ENCODE data around the gene GPC5.

Gene GPC5

GRCh38 chr13:91722267-91722884 lies 324.0 kb downstream of the GPC5 start:
- Histone ChIP-seq H3K27me3 (replicated peaks; ENCODE audit: control insufficient read depth, insufficient read depth, low read length) (no peaks in the 10 kb centered on the region), H3K4me1 (ENCODE audit: control insufficient read depth, insufficient read depth, low read length) (no peaks in the 10 kb centered on the region), H3K36me3 (ENCODE audit: control insufficient read depth, insufficient read depth, low read length, severe bottlenecking) (no peaks in the 10 kb centered on the region), H3K9ac (ENCODE audit: low read length) (no peak overlapping the region), H3K9me3 (ENCODE audit: control insufficient read depth, low read length) (no peaks in the 10 kb centered on the region), H3K4me3 (ENCODE audit: low read length) (no peak overlapping the region)
- peak; percentile 34 for DNase-seq (ENCODE audit: low read depth)

GRCh38 chr13:91724591-91724990 lies 326.2 kb downstream of the GPC5 start:
- H3K36me3 ChIP-seq (ENCODE audit: control insufficient read depth, insufficient read depth, low read length, severe bottlenecking) = no peaks in the 10 kb centered on the region
- H3K4me3 ChIP-seq (ENCODE audit: low read length) = no peak overlapping the region
- no peaks in the 10 kb centered on the region for H3K27me3 ChIP-seq (replicated peaks; ENCODE audit: control insufficient read depth, insufficient read depth, low read length)
- no peaks in the 10 kb centered on the region for H3K9me3 ChIP-seq (ENCODE audit: control insufficient read depth, low read length)
- no peak overlapping the region for H3K9ac ChIP-seq (ENCODE audit: low read length)
- no peaks in the 10 kb centered on the region for H3K4me1 ChIP-seq (ENCODE audit: control insufficient read depth, insufficient read depth, low read length)
- DNase-seq (ENCODE audit: low read depth) = no peak

GRCh38 chr13:91725646-91726045 lies 327.2 kb downstream of the GPC5 start:
- Histone ChIP-seq H3K9ac (ENCODE audit: low read length) (no peak overlapping the region), H3K4me1 (ENCODE audit: control insufficient read depth, insufficient read depth, low read length) (no peaks in the 10 kb centered on the region), H3K9me3 (ENCODE audit: control insufficient read depth, low read length) (no peaks in the 10 kb centered on the region), H3K36me3 (ENCODE audit: control insufficient read depth, insufficient read depth, low read length, severe bottlenecking) (no peaks in the 10 kb centered on the region), H3K27me3 (replicated peaks; ENCODE audit: control insufficient read depth, insufficient read depth, low read length) (no peaks in the 10 kb centered on the region), H3K4me3 (ENCODE audit: low read length) (no peak overlapping the region)
- DNase-seq (ENCODE audit: low read depth) = no peak

- Histone ChIP-seq H3K4me1 (ENCODE audit: control insufficient read depth, insufficient read depth, low read length) (no peaks in the 10 kb centered on the region), H3K4me3 (ENCODE audit: low read length) (no peak overlapping the region), H3K9me3 (ENCODE audit: control insufficient read depth, low read length) (no peaks in the 10 kb centered on the region), H3K27me3 (replicated peaks; ENCODE audit: control insufficient read depth, insufficient read depth, low read length) (no peaks in the 10 kb centered on the region), H3K9ac (ENCODE audit: low read length) (no peak overlapping the region), H3K36me3 (ENCODE audit: control insufficient read depth, insufficient read depth, low read length, severe bottlenecking) (no peaks in the 10 kb centered on the region)
- no peak for DNase-seq (ENCODE audit: low read depth)
These were observed 328.2 kb downstream of the GPC5 start for GRCh38 chr13:91726671-91727070.

- no peak overlapping the region for H3K9ac ChIP-seq (ENCODE audit: low read length)
- H3K36me3 ChIP-seq (ENCODE audit: control insufficient read depth, insufficient read depth, low read length, severe bottlenecking) = no peaks in the 10 kb centered on the region
- no peak for DNase-seq (ENCODE audit: low read depth)
- H3K9me3 ChIP-seq (ENCODE audit: control insufficient read depth, low read length) = no peaks in the 10 kb centered on the region
- H3K4me3 ChIP-seq (ENCODE audit: low read length) = no peak overlapping the region
- H3K4me1 ChIP-seq (ENCODE audit: control insufficient read depth, insufficient read depth, low read length) = no peaks in the 10 kb centered on the region
- no peaks in the 10 kb centered on the region for H3K27me3 ChIP-seq (replicated peaks; ENCODE audit: control insufficient read depth, insufficient read depth, low read length)
These were observed 331.4 kb downstream of the GPC5 start for GRCh38 chr13:91729859-91730258.

GRCh38 chr13:91739751-91740150 lies 341.3 kb downstream of the GPC5 start:
- Histone ChIP-seq H3K4me1 (ENCODE audit: control insufficient read depth, insufficient read depth, low read length) (no peaks in the 10 kb centered on the region), H3K27me3 (replicated peaks; ENCODE audit: control insufficient read depth, insufficient read depth, low read length) (peaks cover 2% of the 10 kb centered on the region), H3K36me3 (ENCODE audit: control insufficient read depth, insufficient read depth, low read length, severe bottlenecking) (no peaks in the 10 kb centered on the region), H3K9me3 (ENCODE audit: control insufficient read depth, low read length) (peaks cover 3% of the 10 kb centered on the region), H3K9ac (ENCODE audit: low read length) (no peak overlapping the region), H3K4me3 (ENCODE audit: low read length) (no peak overlapping the region)
- no peak for DNase-seq (ENCODE audit: low read depth)

- no peak for DNase-seq (ENCODE audit: low read depth)
These were observed 342.3 kb downstream of the GPC5 start for GRCh38 chr13:91740756-91741155.

GRCh38 chr13:91741925-91742324 lies 343.5 kb downstream of the GPC5 start:
- Histone ChIP-seq H3K4me1 (ENCODE audit: control insufficient read depth, insufficient read depth, low read length) (no peaks in the 10 kb centered on the region), H3K4me3 (ENCODE audit: low read length) (no peak overlapping the region), H3K36me3 (ENCODE audit: control insufficient read depth, insufficient read depth, low read length, severe bottlenecking) (no peaks in the 10 kb centered on the region), H3K9ac (ENCODE audit: low read length) (no peak overlapping the region), H3K27me3 (replicated peaks; ENCODE audit: control insufficient read depth, insufficient read depth, low read length) (peaks cover 2% of the 10 kb centered on the region), H3K9me3 (ENCODE audit: control insufficient read depth, low read length) (peaks cover 3% of the 10 kb centered on the region)
- DNase-seq (ENCODE audit: low read depth) = no peak

More at GRCh38 chr13:91740756-91741155, 342.3 kb downstream of the GPC5 start:
- Histone ChIP-seq H3K9me3 (ENCODE audit: control insufficient read depth, low read length) (peaks cover 3% of the 10 kb centered on the region), H3K36me3 (ENCODE audit: control insufficient read depth, insufficient read depth, low read length, severe bottlenecking) (no peaks in the 10 kb centered on the region), H3K4me3 (ENCODE audit: low read length) (no peak overlapping the region), H3K9ac (ENCODE audit: low read length) (no peak overlapping the region), H3K27me3 (replicated peaks; ENCODE audit: control insufficient read depth, insufficient read depth, low read length) (peaks cover 2% of the 10 kb centered on the region), H3K4me1 (ENCODE audit: control insufficient read depth, insufficient read depth, low read length) (no peaks in the 10 kb centered on the region)

GRCh38 chr13:91744284-91744683 lies 345.9 kb downstream of the GPC5 start:
- DNase-seq (ENCODE audit: low read depth) = no peak
- Histone ChIP-seq H3K9ac (ENCODE audit: low read length) (no peak overlapping the region), H3K36me3 (ENCODE audit: control insufficient read depth, insufficient read depth, low read length, severe bottlenecking) (no peaks in the 10 kb centered on the region), H3K9me3 (ENCODE audit: control insufficient read depth, low read length) (peaks cover 3% of the 10 kb centered on the region), H3K27me3 (replicated peaks; ENCODE audit: control insufficient read depth, insufficient read depth, low read length) (peaks cover 2% of the 10 kb centered on the region), H3K4me1 (ENCODE audit: control insufficient read depth, insufficient read depth, low read length) (no peaks in the 10 kb centered on the region), H3K4me3 (ENCODE audit: low read length) (no peak overlapping the region)

- Histone ChIP-seq H3K4me1 (ENCODE audit: control insufficient read depth, insufficient read depth, low read length) (no peaks in the 10 kb centered on the region), H3K36me3 (ENCODE audit: control insufficient read depth, insufficient read depth, low read length, severe bottlenecking) (no peaks in the 10 kb centered on the region), H3K27me3 (replicated peaks; ENCODE audit: control insufficient read depth, insufficient read depth, low read length) (no peaks in the 10 kb centered on the region), H3K4me3 (ENCODE audit: low read length) (no peak overlapping the region), H3K9ac (ENCODE audit: low read length) (no peak overlapping the region), H3K9me3 (ENCODE audit: control insufficient read depth, low read length) (peaks cover 3% of the 10 kb centered on the region)
- no peak for DNase-seq (ENCODE audit: low read depth)
These were observed 347.5 kb downstream of the GPC5 start for GRCh38 chr13:91745967-91746366.

GRCh38 chr13:91747186-91747585 lies 348.8 kb downstream of the GPC5 start:
- Histone ChIP-seq H3K9me3 (ENCODE audit: control insufficient read depth, low read length) (peaks cover 3% of the 10 kb centered on the region), H3K4me3 (ENCODE audit: low read length) (no peak overlapping the region), H3K9ac (ENCODE audit: low read length) (no peak overlapping the region), H3K36me3 (ENCODE audit: control insufficient read depth, insufficient read depth, low read length, severe bottlenecking) (no peaks in the 10 kb centered on the region), H3K27me3 (replicated peaks; ENCODE audit: control insufficient read depth, insufficient read depth, low read length) (no peaks in the 10 kb centered on the region), H3K4me1 (ENCODE audit: control insufficient read depth, insufficient read depth, low read length) (no peaks in the 10 kb centered on the region)
- no peak for DNase-seq (ENCODE audit: low read depth)

Data from adipocyte (in vitro differentiated cells).